Endodermal cell (in vitro differentiated cells): ENCODE results near the gene OR9I1. TPM values are rescaled to one million over a fixed set of nuclear protein-coding genes. Genes with fewer than 3 reads are reported as not detected.

Source experiments
- DNase-seq: peaks from one replicate; pipeline ENCODE4 v3.0.0-alpha.2; 2017
- H3K27ac ChIP-seq: 2 replicates; pipeline ENCODE4 v1.5.1; 2013; ENCODE audit warnings: mild to moderate bottlenecking, low read depth, low read length, moderate library complexity
- H3K27me3 ChIP-seq: 2 replicates; pipeline ENCODE4 v1.6.1; 2013; ENCODE audit warnings: mild to moderate bottlenecking, low read length, moderate library complexity; ENCODE audit not compliant: insufficient read depth, control insufficient read depth, poor library complexity, severe bottlenecking
- H3K36me3 ChIP-seq: 2 replicates; pipeline ENCODE4 v1.7.0; 2013; ENCODE audit warnings: mild to moderate bottlenecking, low read length, moderate library complexity; ENCODE audit not compliant: control insufficient read depth, insufficient read depth
- H3K4me1 ChIP-seq: one replicate; pipeline ENCODE4 v1.7.0; 2013; ENCODE audit warnings: low read length; ENCODE audit not compliant: control insufficient read depth, insufficient read depth
- H3K4me3 ChIP-seq: 2 replicates; pipeline ENCODE4 v1.5.1; 2013; ENCODE audit warnings: mild to moderate bottlenecking, low read length, moderate library complexity
- H3K9ac ChIP-seq: 2 replicates; pipeline ENCODE4 v1.6.1; 2013; ENCODE audit warnings: mild to moderate bottlenecking, low read length, moderate library complexity; ENCODE audit not compliant: poor library complexity, severe bottlenecking; ENCODE audit errors: extremely low read depth
- H3K9me3 ChIP-seq: 2 replicates; pipeline ENCODE4 v1.6.1; 2013; ENCODE audit warnings: mild to moderate bottlenecking, low read length, moderate library complexity; ENCODE audit not compliant: control insufficient read depth
- H3K27ac Mint-ChIP-seq: 2 replicates; pipeline ENCODE4 v1.8.0; 2020; ENCODE audit warnings: mixed read lengths
- H3K27me3 Mint-ChIP-seq: 2 replicates; pipeline ENCODE4 v1.8.0; 2021; ENCODE audit warnings: mild to moderate bottlenecking, mixed read lengths; ENCODE audit not compliant: insufficient read depth
- H3K36me3 Mint-ChIP-seq: 2 replicates; pipeline ENCODE4 v1.8.0; 2020; ENCODE audit warnings: low read depth, mixed read lengths
- H3K4me1 Mint-ChIP-seq: 2 replicates; pipeline ENCODE4 v1.8.0; 2020; ENCODE audit warnings: mixed read lengths
- H3K4me3 Mint-ChIP-seq: 2 replicates; pipeline ENCODE4 v1.8.0; 2020; ENCODE audit warnings: mild to moderate bottlenecking, moderate library complexity, mixed read lengths
- H3K9me3 Mint-ChIP-seq: 2 replicates; pipeline ENCODE4 v1.8.0; 2020; ENCODE audit warnings: mild to moderate bottlenecking, mixed read lengths
- WGBS, 2 experiments: methylation state at CpG; one replicate each; pipeline versions ENCODE4 v1.1.5 to v1.1.7; 2013; ENCODE audit warnings: missing lambda C conversion rate in 2 of 2, mixed read lengths in 1 of 2; ENCODE audit not compliant: insufficient coverage in 1 of 2, insufficient read length in 1 of 2; 5-methylcytosine and 5-hydroxymethylcytosine counted together
- total RNA-seq, 2 donors: library from RNA; stranded (reverse); fragmentation: NEBNext Ultra II Directional in 1 of 2; extraction: Animal tissue kit (Norgen Biotek cat#: 25700) in 1 of 2; gene quantifications; 2 replicates in 1 of 2; 3 replicates in 1 of 2; pipeline ENCODE4 v1.2.1, GENCODE V29; 2021
- TF ChIP-seq, protein P1 (sequence below): fragments of 200-600 bp; sonication (generic); conservative IDR thresholded peaks from 2 replicates; pipeline ENCODE4 v1.5.0; 2021; ENCODE audit warnings: antibody characterized with exemption, mild to moderate bottlenecking

Gene OR9I1
- total RNA-seq, 2 donors from 2014 or later: not detected

DNA sequence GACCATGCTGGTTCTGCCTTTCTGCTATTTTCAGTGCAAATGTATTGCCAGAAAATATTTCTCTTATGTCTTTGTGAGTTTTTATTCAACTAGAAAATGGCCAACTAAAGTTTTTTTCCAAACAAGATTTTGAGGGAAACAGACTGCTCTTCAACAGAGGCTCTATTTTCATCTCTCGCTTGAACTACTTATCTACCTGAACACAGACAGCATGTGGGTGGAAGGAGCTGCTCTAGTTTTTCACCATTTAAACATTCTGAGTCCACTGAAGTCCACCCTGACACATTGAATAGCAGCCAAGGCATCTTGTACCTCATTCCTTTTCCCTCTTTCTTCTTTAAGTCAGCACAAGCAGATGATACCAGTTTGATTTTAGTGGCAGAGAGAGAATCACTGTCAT lies 9.8 kb upstream of the OR9I1 start:
- DNase-seq: no peak
- H3K27me3 Mint-ChIP-seq: no peaks in the 10 kb centered on the region
- H3K9me3 ChIP-seq: no peaks in the 10 kb centered on the region
- no peak overlapping the region for H3K27ac Mint-ChIP-seq
- WGBS, 2 experiments: 95 to 100% methylated on average over 1 of the region's 1 CpG
- peaks cover 10% of the 10 kb centered on the region for H3K4me1 ChIP-seq
- H3K36me3 Mint-ChIP-seq: no peaks in the 10 kb centered on the region
- no peak overlapping the region for H3K27ac ChIP-seq
- H3K4me1 Mint-ChIP-seq: peaks cover 13% of the 10 kb centered on the region
- no peaks in the 10 kb centered on the region for H3K36me3 ChIP-seq
- no peak overlapping the region for H3K9ac ChIP-seq
- H3K4me3 Mint-ChIP-seq: no peak overlapping the region
- TF ChIP-seq, protein P1, sequence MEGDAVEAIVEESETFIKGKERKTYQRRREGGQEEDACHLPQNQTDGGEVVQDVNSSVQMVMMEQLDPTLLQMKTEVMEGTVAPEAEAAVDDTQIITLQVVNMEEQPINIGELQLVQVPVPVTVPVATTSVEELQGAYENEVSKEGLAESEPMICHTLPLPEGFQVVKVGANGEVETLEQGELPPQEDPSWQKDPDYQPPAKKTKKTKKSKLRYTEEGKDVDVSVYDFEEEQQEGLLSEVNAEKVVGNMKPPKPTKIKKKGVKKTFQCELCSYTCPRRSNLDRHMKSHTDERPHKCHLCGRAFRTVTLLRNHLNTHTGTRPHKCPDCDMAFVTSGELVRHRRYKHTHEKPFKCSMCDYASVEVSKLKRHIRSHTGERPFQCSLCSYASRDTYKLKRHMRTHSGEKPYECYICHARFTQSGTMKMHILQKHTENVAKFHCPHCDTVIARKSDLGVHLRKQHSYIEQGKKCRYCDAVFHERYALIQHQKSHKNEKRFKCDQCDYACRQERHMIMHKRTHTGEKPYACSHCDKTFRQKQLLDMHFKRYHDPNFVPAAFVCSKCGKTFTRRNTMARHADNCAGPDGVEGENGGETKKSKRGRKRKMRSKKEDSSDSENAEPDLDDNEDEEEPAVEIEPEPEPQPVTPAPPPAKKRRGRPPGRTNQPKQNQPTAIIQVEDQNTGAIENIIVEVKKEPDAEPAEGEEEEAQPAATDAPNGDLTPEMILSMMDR: no peak
- H3K9me3 Mint-ChIP-seq: no peaks in the 10 kb centered on the region
- H3K4me3 ChIP-seq: no peak overlapping the region
- H3K27me3 ChIP-seq: no peaks in the 10 kb centered on the region

DNA sequence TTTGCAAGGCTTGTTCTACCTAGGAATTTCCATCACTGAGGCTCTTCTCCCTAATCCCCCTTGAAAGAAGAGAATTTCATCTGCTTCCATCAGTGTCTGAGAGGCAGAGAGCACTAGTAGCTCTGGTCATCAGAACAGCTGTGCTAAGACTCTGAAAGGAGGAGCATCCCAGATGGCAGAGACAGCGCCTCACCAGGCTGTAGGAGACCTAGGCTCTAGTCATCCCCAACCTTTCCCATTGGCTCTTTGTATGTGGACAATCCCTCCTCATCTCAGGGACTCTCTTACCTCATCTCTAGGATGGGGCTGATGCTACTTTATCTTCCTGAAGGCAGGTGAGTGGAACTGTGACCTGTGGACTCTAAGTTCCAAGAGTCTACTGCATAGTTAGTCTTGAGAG lies 8.8 kb upstream of the OR9I1 start:
- Histone ChIP-seq H3K4me3 (no peak overlapping the region), H3K4me1 (peaks cover 10% of the 10 kb centered on the region), H3K27ac (no peak overlapping the region), H3K36me3 (no peaks in the 10 kb centered on the region), H3K9ac (no peak overlapping the region), H3K27me3 (no peaks in the 10 kb centered on the region), H3K9me3 (no peaks in the 10 kb centered on the region)
- TF ChIP-seq, protein P1: no peak
- no peak overlapping the region for H3K27ac Mint-ChIP-seq
- no peak for DNase-seq
- H3K27me3 Mint-ChIP-seq: no peaks in the 10 kb centered on the region
- H3K36me3 Mint-ChIP-seq: no peaks in the 10 kb centered on the region
- H3K4me1 Mint-ChIP-seq: peaks cover 13% of the 10 kb centered on the region
- H3K4me3 Mint-ChIP-seq: no peak overlapping the region
- 80 to 92% methylated on average over 1 of the region's 1 CpG for WGBS, 2 experiments
- no peaks in the 10 kb centered on the region for H3K9me3 Mint-ChIP-seq

DNA sequence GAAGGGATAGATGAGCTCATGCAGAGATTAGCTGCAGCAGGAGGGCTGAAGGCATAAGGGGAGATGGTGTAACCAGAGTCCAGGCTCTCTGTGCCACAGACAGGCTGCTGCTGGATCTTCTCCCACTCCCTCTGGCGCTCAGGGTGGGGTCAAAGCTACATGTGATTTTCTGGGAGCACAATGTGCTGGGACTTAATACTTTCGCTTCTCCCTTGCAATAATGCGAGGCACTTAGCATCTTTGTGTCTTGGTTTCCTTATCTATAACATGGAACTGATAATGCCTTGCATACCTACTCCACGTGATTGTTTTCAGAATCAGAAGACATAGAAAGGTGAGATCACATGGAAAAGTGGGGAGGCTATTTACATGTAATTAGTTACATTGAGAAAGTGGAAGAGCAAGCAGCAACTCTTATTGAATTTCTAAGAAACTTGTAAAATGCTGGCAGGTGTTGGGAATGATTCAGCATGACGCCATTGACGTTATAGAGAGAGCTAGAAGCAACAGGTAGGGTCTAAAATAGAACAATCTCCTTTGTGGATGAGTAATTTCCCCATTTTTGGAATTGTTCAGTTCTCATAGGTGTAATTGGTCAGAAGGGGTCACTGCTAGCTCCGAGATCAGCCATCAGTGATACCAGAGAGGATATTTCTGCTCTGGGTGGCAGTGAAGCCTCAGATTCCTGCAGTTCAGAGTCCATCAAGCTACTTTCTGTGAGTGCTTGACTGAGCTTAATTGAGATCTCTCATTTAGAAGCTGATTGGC lies 8.2 kb upstream of the OR9I1 start:
- Mint-ChIP-seq H3K4me3 (no peak overlapping the region), H3K4me1 (peaks cover 13% of the 10 kb centered on the region), H3K36me3 (no peaks in the 10 kb centered on the region), H3K27me3 (no peaks in the 10 kb centered on the region), H3K9me3 (no peaks in the 10 kb centered on the region), H3K27ac (no peak overlapping the region)
- H3K36me3 ChIP-seq: no peaks in the 10 kb centered on the region
- 71 to 75% methylated on average over 6 to 7 of the region's 7 CpGs for WGBS, 2 experiments
- H3K27ac ChIP-seq: no peak overlapping the region
- no peaks in the 10 kb centered on the region for H3K27me3 ChIP-seq
- peaks cover 10% of the 10 kb centered on the region for H3K4me1 ChIP-seq
- TF ChIP-seq, protein P1: peak; percentile 17
- H3K9ac ChIP-seq: no peak overlapping the region
- H3K4me3 ChIP-seq: no peak overlapping the region
- no peaks in the 10 kb centered on the region for H3K9me3 ChIP-seq
- DNase-seq: peak; percentile 45
